Measurements from ENCODE around the gene ZC3H7A. TPM values are rescaled to one million over a fixed set of nuclear protein-coding genes. Genes with fewer than 3 reads are reported as not detected.

ZC3H7A gene
- total RNA-seq, 1 experiment from 2014 or later, result 45.9 TPM

DNA sequence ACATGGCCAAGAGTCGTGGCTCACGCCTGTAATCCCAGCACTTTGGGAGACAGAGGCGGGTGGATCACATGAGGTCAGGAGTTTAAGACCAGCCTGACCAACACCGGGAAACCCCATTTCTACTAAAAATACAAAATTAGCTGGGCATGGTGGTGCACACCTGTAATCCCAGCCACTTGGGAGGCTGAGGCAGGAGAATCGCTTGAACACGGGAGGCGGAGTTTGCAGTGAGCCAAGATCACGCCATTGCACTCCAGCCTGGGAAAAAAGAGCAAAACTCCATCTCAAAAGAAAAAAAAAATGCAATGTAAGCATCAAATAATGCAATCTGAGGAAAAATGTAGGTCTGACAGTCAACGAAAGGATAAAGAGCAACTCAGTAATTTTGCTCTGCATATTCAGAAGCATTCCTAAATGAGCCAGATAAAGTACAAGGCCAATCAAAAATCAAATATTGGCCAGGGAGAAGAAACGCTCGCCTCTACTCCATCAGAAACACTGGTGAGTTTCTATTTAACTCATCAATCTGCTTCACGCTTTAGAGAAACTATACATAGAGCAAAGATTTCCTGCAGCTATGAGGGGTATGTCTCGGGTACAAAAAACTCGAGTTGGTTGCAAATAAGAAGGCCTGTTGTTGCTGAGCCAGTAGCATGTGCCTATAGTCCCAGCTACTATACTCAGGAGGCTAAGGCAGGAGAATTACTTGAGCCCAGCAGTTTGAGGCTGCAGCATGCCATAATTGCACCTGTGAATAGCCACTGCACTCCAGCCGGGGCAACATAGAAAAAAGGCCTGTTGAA lies 58.1 kb downstream of the ZC3H7A start:
- DNase-seq (ENCODE audit: low spot score), result no peak
- H3K27ac Mint-ChIP-seq, result no peak overlapping the region
- CTCF ChIA-PET, result no interaction called here

DNA sequence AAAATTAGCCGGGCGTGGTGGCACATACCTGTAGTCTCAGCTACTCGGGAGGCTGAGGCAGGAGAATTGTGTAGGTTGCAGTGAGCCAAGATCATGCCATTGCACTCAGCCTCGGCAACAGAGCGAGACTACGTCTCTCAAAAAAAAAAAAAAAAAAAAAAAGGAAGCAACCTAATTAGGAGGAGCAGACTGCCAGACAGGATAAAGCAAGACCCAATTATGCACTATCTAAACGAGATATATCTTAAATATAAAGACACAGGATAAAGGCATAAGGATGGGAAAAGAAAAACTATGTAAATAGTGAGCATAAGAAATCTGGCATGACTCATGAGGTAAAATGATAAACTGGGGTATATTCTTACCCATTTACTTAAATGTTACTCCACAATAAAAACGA lies 59.3 kb downstream of the ZC3H7A start:
- ChIA-PET POLR2A (no interaction called here), CTCF (interaction anchor here (1.0 kb wide), 1 partner anchor 331 kb away, joined by 7 read pairs; no protein-coding TSS in a partner anchor)
- no peaks in the 10 kb centered on the region for H3K9me3 Mint-ChIP-seq
- H3K36me3 Mint-ChIP-seq, result peaks cover 23% of the 10 kb centered on the region
- H3K4me3 Mint-ChIP-seq, result no peak overlapping the region
- TF ChIP-seq TP53 (CRISPR knock-in tag; IDR thresholded peaks at IDR 0.05), result no peak
- TF ChIP-seq, protein P1, sequence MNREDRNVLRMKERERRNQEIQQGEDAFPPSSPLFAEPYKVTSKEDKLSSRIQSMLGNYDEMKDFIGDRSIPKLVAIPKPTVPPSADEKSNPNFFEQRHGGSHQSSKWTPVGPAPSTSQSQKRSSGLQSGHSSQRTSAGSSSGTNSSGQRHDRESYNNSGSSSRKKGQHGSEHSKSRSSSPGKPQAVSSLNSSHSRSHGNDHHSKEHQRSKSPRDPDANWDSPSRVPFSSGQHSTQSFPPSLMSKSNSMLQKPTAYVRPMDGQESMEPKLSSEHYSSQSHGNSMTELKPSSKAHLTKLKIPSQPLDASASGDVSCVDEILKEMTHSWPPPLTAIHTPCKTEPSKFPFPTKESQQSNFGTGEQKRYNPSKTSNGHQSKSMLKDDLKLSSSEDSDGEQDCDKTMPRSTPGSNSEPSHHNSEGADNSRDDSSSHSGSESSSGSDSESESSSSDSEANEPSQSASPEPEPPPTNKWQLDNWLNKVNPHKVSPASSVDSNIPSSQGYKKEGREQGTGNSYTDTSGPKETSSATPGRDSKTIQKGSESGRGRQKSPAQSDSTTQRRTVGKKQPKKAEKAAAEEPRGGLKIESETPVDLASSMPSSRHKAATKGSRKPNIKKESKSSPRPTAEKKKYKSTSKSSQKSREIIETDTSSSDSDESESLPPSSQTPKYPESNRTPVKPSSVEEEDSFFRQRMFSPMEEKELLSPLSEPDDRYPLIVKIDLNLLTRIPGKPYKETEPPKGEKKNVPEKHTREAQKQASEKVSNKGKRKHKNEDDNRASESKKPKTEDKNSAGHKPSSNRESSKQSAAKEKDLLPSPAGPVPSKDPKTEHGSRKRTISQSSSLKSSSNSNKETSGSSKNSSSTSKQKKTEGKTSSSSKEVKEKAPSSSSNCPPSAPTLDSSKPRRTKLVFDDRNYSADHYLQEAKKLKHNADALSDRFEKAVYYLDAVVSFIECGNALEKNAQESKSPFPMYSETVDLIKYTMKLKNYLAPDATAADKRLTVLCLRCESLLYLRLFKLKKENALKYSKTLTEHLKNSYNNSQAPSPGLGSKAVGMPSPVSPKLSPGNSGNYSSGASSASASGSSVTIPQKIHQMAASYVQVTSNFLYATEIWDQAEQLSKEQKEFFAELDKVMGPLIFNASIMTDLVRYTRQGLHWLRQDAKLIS (CRISPR knock-in tag; IDR thresholded peaks at IDR 0.05; ENCODE audit: borderline replicate concordance), result no peak
- no peak for TF ChIP-seq TCF7 (CRISPR knock-in tag; IDR thresholded peaks at IDR 0.05; ENCODE audit: low read depth)
- TF ChIP-seq, protein P2, sequence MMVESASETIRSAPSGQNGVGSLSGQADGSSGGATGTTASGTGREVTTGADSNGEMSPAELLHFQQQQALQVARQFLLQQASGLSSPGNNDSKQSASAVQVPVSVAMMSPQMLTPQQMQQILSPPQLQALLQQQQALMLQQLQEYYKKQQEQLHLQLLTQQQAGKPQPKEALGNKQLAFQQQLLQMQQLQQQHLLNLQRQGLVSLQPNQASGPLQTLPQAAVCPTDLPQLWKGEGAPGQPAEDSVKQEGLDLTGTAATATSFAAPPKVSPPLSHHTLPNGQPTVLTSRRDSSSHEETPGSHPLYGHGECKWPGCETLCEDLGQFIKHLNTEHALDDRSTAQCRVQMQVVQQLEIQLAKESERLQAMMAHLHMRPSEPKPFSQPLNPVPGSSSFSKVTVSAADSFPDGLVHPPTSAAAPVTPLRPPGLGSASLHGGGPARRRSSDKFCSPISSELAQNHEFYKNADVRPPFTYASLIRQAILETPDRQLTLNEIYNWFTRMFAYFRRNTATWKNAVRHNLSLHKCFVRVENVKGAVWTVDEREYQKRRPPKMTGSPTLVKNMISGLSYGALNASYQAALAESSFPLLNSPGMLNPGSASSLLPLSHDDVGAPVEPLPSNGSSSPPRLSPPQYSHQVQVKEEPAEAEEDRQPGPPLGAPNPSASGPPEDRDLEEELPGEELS (CRISPR knock-in tag; IDR thresholded peaks at IDR 0.05), result no peak
- TF ChIP-seq SMAD3 (CRISPR knock-in tag; IDR thresholded peaks at IDR 0.05; ENCODE audit: borderline replicate concordance), result no peak
- TF ChIP-seq, protein P3, sequence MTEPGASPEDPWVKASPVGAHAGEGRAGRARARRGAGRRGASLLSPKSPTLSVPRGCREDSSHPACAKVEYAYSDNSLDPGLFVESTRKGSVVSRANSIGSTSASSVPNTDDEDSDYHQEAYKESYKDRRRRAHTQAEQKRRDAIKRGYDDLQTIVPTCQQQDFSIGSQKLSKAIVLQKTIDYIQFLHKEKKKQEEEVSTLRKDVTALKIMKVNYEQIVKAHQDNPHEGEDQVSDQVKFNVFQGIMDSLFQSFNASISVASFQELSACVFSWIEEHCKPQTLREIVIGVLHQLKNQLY (CRISPR knock-in tag; IDR thresholded peaks at IDR 0.05), result no peak
- TF ChIP-seq ZNF416 (CRISPR knock-in tag; IDR thresholded peaks at IDR 0.05), result no peak
- TF ChIP-seq, protein P4, sequence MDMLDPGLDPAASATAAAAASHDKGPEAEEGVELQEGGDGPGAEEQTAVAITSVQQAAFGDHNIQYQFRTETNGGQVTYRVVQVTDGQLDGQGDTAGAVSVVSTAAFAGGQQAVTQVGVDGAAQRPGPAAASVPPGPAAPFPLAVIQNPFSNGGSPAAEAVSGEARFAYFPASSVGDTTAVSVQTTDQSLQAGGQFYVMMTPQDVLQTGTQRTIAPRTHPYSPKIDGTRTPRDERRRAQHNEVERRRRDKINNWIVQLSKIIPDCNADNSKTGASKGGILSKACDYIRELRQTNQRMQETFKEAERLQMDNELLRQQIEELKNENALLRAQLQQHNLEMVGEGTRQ (CRISPR knock-in tag; IDR thresholded peaks at IDR 0.05), result no peak
- TF ChIP-seq, protein P5, sequence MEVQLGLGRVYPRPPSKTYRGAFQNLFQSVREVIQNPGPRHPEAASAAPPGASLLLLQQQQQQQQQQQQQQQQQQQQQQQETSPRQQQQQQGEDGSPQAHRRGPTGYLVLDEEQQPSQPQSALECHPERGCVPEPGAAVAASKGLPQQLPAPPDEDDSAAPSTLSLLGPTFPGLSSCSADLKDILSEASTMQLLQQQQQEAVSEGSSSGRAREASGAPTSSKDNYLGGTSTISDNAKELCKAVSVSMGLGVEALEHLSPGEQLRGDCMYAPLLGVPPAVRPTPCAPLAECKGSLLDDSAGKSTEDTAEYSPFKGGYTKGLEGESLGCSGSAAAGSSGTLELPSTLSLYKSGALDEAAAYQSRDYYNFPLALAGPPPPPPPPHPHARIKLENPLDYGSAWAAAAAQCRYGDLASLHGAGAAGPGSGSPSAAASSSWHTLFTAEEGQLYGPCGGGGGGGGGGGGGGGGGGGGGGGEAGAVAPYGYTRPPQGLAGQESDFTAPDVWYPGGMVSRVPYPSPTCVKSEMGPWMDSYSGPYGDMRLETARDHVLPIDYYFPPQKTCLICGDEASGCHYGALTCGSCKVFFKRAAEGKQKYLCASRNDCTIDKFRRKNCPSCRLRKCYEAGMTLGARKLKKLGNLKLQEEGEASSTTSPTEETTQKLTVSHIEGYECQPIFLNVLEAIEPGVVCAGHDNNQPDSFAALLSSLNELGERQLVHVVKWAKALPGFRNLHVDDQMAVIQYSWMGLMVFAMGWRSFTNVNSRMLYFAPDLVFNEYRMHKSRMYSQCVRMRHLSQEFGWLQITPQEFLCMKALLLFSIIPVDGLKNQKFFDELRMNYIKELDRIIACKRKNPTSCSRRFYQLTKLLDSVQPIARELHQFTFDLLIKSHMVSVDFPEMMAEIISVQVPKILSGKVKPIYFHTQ (CRISPR knock-in tag; IDR thresholded peaks at IDR 0.05), result no peak
- no peak for TF ChIP-seq ZNF263 (CRISPR knock-in tag; IDR thresholded peaks at IDR 0.05; ENCODE audit: low read depth)
- no peak for TF ChIP-seq FOXJ3 (CRISPR knock-in tag; IDR thresholded peaks at IDR 0.05; ENCODE audit: borderline replicate concordance)
- TF ChIP-seq ZNF396 (CRISPR knock-in tag; IDR thresholded peaks at IDR 0.05; ENCODE audit: borderline replicate concordance), result no peak
- no peak for TF ChIP-seq EMX1 (CRISPR knock-in tag; IDR thresholded peaks at IDR 0.05)
- TF ChIP-seq OVOL2 (CRISPR knock-in tag; IDR thresholded peaks at IDR 0.05; ENCODE audit: borderline replicate concordance), result no peak
- no peak for TF ChIP-seq ZNF138 (CRISPR knock-in tag; conservative IDR thresholded peaks at IDR 0.05)
- peaks cover 14% of the 10 kb centered on the region for H3K4me1 Mint-ChIP-seq
- H3K27ac Mint-ChIP-seq, result no peak overlapping the region
- no peak for ATAC-seq
- H3K27me3 Mint-ChIP-seq (ENCODE audit: low read depth), result no peaks in the 10 kb centered on the region
- DNase-seq (ENCODE audit: low spot score), result no peak

More for the DNA sequence above, 58.1 kb downstream of the ZC3H7A start:
- TF ChIP-seq, protein P6, sequence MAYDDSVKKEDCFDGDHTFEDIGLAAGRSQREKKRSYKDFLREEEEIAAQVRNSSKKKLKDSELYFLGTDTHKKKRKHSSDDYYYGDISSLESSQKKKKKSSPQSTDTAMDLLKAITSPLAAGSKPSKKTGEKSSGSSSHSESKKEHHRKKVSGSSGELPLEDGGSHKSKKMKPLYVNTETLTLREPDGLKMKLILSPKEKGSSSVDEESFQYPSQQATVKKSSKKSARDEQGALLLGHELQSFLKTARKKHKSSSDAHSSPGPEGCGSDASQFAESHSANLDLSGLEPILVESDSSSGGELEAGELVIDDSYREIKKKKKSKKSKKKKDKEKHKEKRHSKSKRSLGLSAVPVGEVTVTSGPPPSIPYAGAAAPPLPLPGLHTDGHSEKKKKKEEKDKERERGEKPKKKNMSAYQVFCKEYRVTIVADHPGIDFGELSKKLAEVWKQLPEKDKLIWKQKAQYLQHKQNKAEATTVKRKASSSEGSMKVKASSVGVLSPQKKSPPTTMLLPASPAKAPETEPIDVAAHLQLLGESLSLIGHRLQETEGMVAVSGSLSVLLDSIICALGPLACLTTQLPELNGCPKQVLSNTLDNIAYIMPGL (CRISPR knock-in tag; IDR thresholded peaks at IDR 0.05), result no peak
- peaks cover 17% of the 10 kb centered on the region for H3K4me1 Mint-ChIP-seq
- peaks cover 15% of the 10 kb centered on the region for H3K36me3 Mint-ChIP-seq
- no peak overlapping the region for H3K4me3 Mint-ChIP-seq
- H3K27me3 Mint-ChIP-seq (ENCODE audit: low read depth), result no peaks in the 10 kb centered on the region
- ATAC-seq, result no peak
- POLR2A ChIA-PET, result no interaction called here
- no peaks in the 10 kb centered on the region for H3K9me3 Mint-ChIP-seq
